IMR-90 (cell line): ENCODE data around the gene NFE2L2. TPM values are rescaled to one million over a fixed set of nuclear protein-coding genes. Genes with fewer than 3 reads are reported as not detected.

Experiments used
- ATAC-seq: fragments of 200-7000 bp; cut with Tn5 transposase; 2 replicates; pipeline ENCODE4 v1.9.1; 2020; ENCODE audit warnings: low read depth, mild to moderate bottlenecking, moderate library complexity
- BruUV-seq: library from RNA; stranded (reverse); fragments of 400-500 nt; replicated peaks from 2 replicates; lab custom pipeline; 2021; lab: Mats Ljungman, UMichigan
- CTCF ChIA-PET: fragments of 300-600 bp; formaldehyde crosslinking; extraction: SDS; loops from one replicate; lab custom pipeline; 2021; ENCODE audit warnings: antibody characterized with exemption; lab: Yijun Ruan, JAX
- POLR2A ChIA-PET: fragments of 300-600 bp; sonication (Branson Sonifier 250); formaldehyde crosslinking; loops from one replicate; lab custom pipeline; 2022; ENCODE audit warnings: antibody characterized with exemption; ENCODE audit not compliant: unreplicated experiment; lab: Charles Lee
- DNase-seq: peaks from one replicate; pipeline ENCODE4 v3.0.0; 2013
- H2AFZ ChIP-seq: replicated peaks from 2 replicates; pipeline ENCODE3; 2013; ENCODE audit warnings: low read length, mild to moderate bottlenecking; ENCODE audit not compliant: poor library complexity
- H2AK5ac ChIP-seq: 2 replicates; pipeline ENCODE4 v1.6.1; 2013; ENCODE audit warnings: low read depth, low read length, inconsistent platforms
- H2AK9ac ChIP-seq: replicated peaks from 2 replicates; pipeline ENCODE3; 2013; ENCODE audit warnings: mild to moderate bottlenecking, low read depth, low read length, moderate library complexity; ENCODE audit not compliant: poor library complexity
- H2BK120ac ChIP-seq: 2 replicates; pipeline ENCODE4 v1.6.1; 2013; ENCODE audit warnings: low read depth, low read length, inconsistent platforms
- H2BK15ac ChIP-seq: 3 replicates; pipeline ENCODE4 v1.6.1; 2013; ENCODE audit warnings: low read depth, low read length, inconsistent platforms
- H2BK20ac ChIP-seq: 2 replicates; pipeline ENCODE4 v1.6.1; 2013; ENCODE audit warnings: low read depth, mild to moderate bottlenecking, inconsistent platforms, low read length, moderate library complexity
- H2BK5ac ChIP-seq: 2 replicates; pipeline ENCODE4 v1.6.1; 2013; ENCODE audit warnings: mild to moderate bottlenecking, low read depth, low read length, inconsistent platforms; ENCODE audit not compliant: poor library complexity, severe bottlenecking
- H3K14ac ChIP-seq: replicated peaks from 2 replicates; pipeline ENCODE4 v1.6.1; 2013; ENCODE audit warnings: low read depth, low read length, inconsistent platforms
- H3K18ac ChIP-seq: 2 replicates; pipeline ENCODE4 v1.6.1; 2013; ENCODE audit warnings: low read depth, low read length, control low read depth
- H3K23ac ChIP-seq: 2 replicates; pipeline ENCODE4 v1.6.1; 2013; ENCODE audit warnings: low read depth, low read length, inconsistent platforms
- H3K27ac ChIP-seq: 2 replicates; pipeline ENCODE4 v1.5.1; 2013; ENCODE audit warnings: mild to moderate bottlenecking, control low read depth, low read length; ENCODE audit not compliant: insufficient read depth
- H3K27me3 ChIP-seq: 2 replicates; pipeline ENCODE4 v1.6.1; 2013; ENCODE audit warnings: low read length; ENCODE audit not compliant: control insufficient read depth, insufficient read depth
- H3K36me3 ChIP-seq: 2 replicates; pipeline ENCODE4 v1.6.1; 2013; ENCODE audit warnings: low read length, mixed read lengths; ENCODE audit not compliant: control insufficient read depth, insufficient read depth
- H3K4ac ChIP-seq: 2 replicates; pipeline ENCODE4 v1.6.1; 2013; ENCODE audit warnings: low read depth, low read length, inconsistent platforms
- H3K4me1 ChIP-seq: 2 replicates; pipeline ENCODE4 v1.6.1; 2013; ENCODE audit warnings: low read length, mixed read lengths; ENCODE audit not compliant: control insufficient read depth, insufficient read depth
- H3K4me2 ChIP-seq: 2 replicates; pipeline ENCODE4 v1.6.1; 2013; ENCODE audit warnings: low read depth, mild to moderate bottlenecking, control low read depth, low read length, moderate library complexity
- H3K4me3 ChIP-seq: 2 replicates; pipeline ENCODE4 v1.5.1; 2013; ENCODE audit warnings: low read depth, mild to moderate bottlenecking, control low read depth, low read length, moderate library complexity; ENCODE audit not compliant: insufficient read depth
- H3K56ac ChIP-seq: 2 replicates; pipeline ENCODE4 v1.6.1; 2013; ENCODE audit warnings: low read length, inconsistent platforms; ENCODE audit not compliant: insufficient read depth; ENCODE audit errors: extremely low read depth
- H3K79me1 ChIP-seq, 2 experiments: 2 replicates each; pipeline ENCODE4 v1.6.1; 2013; ENCODE audit warnings: low read length in 2 of 2, inconsistent platforms in 1 of 2, low read depth in 1 of 2
- H3K9ac ChIP-seq: 2 replicates; pipeline ENCODE4 v1.6.1; 2013; ENCODE audit warnings: low read depth, low read length, control low read depth
- H3K9me1 ChIP-seq: 2 replicates; pipeline ENCODE4 v1.6.1; 2013; ENCODE audit warnings: low read length, inconsistent platforms; ENCODE audit not compliant: insufficient read depth
- H3K9me3 ChIP-seq: 2 replicates; pipeline ENCODE4 v1.6.1; 2013; ENCODE audit warnings: low read length; ENCODE audit not compliant: control insufficient read depth, insufficient read depth
- H4K20me1 ChIP-seq: 2 replicates; pipeline ENCODE4 v1.6.1; 2013; ENCODE audit warnings: low read length, inconsistent platforms; ENCODE audit not compliant: insufficient read depth
- H4K5ac ChIP-seq: 2 replicates; pipeline ENCODE4 v1.6.1; 2013; ENCODE audit warnings: mild to moderate bottlenecking, low read depth, low read length, control low read depth
- H4K8ac ChIP-seq, 2 experiments: 2 replicates each; pipeline ENCODE4 v1.6.1; 2013; ENCODE audit warnings: low read depth in 2 of 2, low read length in 2 of 2, control low read depth in 1 of 2, inconsistent platforms in 1 of 2
- H4K91ac ChIP-seq: 2 replicates; pipeline ENCODE4 v1.6.1; 2013; ENCODE audit warnings: low read depth, low read length, inconsistent platforms; ENCODE audit not compliant: insufficient read depth
- BHLHE40 ChIP-seq: fragments of 150-350 bp; IDR thresholded peaks from 2 replicates; pipeline ENCODE4 v1.6.1; 2016; ENCODE audit warnings: mild to moderate bottlenecking, low read depth, low read length
- CEBPB ChIP-seq: IDR thresholded peaks from 2 replicates; pipeline ENCODE4 v1.6.1; 2012; ENCODE audit warnings: low read depth, low read length, improper control_type of control experiment
- CHD1 ChIP-seq: IDR thresholded peaks from 2 replicates; pipeline ENCODE4 v1.6.1; 2012; ENCODE audit warnings: low read depth, low read length, improper control_type of control experiment
- CTCF ChIP-seq: conservative IDR thresholded peaks from 2 replicates; pipeline ENCODE4 v1.5.1; 2012; ENCODE audit warnings: mild to moderate bottlenecking, low read depth, low read length, improper control_type of control experiment
- ELK1 ChIP-seq: fragments of 150-350 bp; IDR thresholded peaks from 2 replicates; pipeline ENCODE4 v1.6.1; 2016; ENCODE audit warnings: low read depth, mild to moderate bottlenecking, low read length, moderate library complexity, borderline replicate concordance
- FOS ChIP-seq: fragments of 150-350 bp; IDR thresholded peaks from 2 replicates; pipeline ENCODE4 v1.6.1; 2016; ENCODE audit warnings: low read depth, low read length
- MAFK ChIP-seq: IDR thresholded peaks from 2 replicates; pipeline ENCODE4 v1.6.1; 2012; ENCODE audit warnings: low read depth, low read length, improper control_type of control experiment
- MAZ ChIP-seq: IDR thresholded peaks from 2 replicates; pipeline ENCODE4 v1.6.1; 2012; ENCODE audit warnings: low read depth, mild to moderate bottlenecking, low read length, improper control_type of control experiment, moderate library complexity, borderline replicate concordance
- MXI1 ChIP-seq: IDR thresholded peaks from 2 replicates; pipeline ENCODE4 v1.6.1; 2012; ENCODE audit warnings: low read depth, mild to moderate bottlenecking, low read length, moderate library complexity, borderline replicate concordance
- NFE2L2 ChIP-seq: fragments of 150-350 bp; IDR thresholded peaks from 2 replicates; pipeline ENCODE4 v1.6.1; 2016; ENCODE audit warnings: low read depth, mild to moderate bottlenecking, low read length
- POLR2A ChIP-seq: IDR thresholded peaks from 2 replicates; pipeline ENCODE4 v1.6.1; 2012; ENCODE audit warnings: mild to moderate bottlenecking, low read depth, low read length
- RAD21 ChIP-seq: IDR thresholded peaks from 2 replicates; pipeline ENCODE4 v1.6.1; 2012; ENCODE audit warnings: low read length, improper control_type of control experiment
- RCOR1 ChIP-seq: IDR thresholded peaks from 2 replicates; pipeline ENCODE4 v1.6.1; 2012; ENCODE audit warnings: mild to moderate bottlenecking, low read length, improper control_type of control experiment; ENCODE audit not compliant: insufficient replicate concordance
- RFX5 ChIP-seq: IDR thresholded peaks from 2 replicates; pipeline ENCODE4 v1.8.0; 2012; ENCODE audit warnings: low read depth, mild to moderate bottlenecking, low read length, moderate library complexity
- WGBS, 2 experiments: methylation state at CpG; one replicate each; pipeline versions ENCODE4 v1.1.5 to v1.1.7; 2013; ENCODE audit warnings: missing lambda C conversion rate in 2 of 2; ENCODE audit not compliant: insufficient read length in 1 of 2; ENCODE audit errors: extremely low coverage in 2 of 2; 5-methylcytosine and 5-hydroxymethylcytosine counted together
- dilution Hi-C: fragments of 300-500 bp; cut with HindIII; formaldehyde crosslinking; loops from one replicate; pipeline ENCODE4 v1.14.3; 2018; ENCODE audit warnings: low sequenced_read_pairs; ENCODE audit not compliant: unreplicated experiment
- in situ Hi-C: fragments of 300-500 bp; cut with MboI; formaldehyde crosslinking; loops from 3 replicates; pipeline ENCODE4 v1.14.3; 2019; ENCODE audit warnings: low sequenced_read_pairs, inconsistent platforms, mixed read lengths
- intact Hi-C: fragments of 100-400 bp; cut with micrococcal nuclease; formaldehyde crosslinking; loops from 2 replicates; pipeline ENCODE4 v1.10.0; 2022
- polyA plus RNA-seq, 3 experiments: library from polyadenylated mRNA; depleted of rRNA; stranded (reverse); fragments of >200 nt; gene quantifications; 2 replicates each; pipeline ENCODE4 v1.2.3, GENCODE V29; 2012; ENCODE audit warnings: low replicate concordance in 1 of 3
- total RNA-seq: library from RNA; depleted of rRNA; stranded (reverse); fragments of >200 nt; gene quantifications from 2 replicates; pipeline ENCODE4 v1.2.3, GENCODE V29; 2012

The NFE2L2 gene
- total and polyA plus RNA-seq, 2 of the 4 experiments (the other 2 are of a cell fraction): 72.7 to 83.5 TPM

- no peaks in the 10 kb centered on the region for H3K9me1 ChIP-seq
- DNase-seq: peak; percentile 87
- peak overlapping the region; percentile 91 for H2BK5ac ChIP-seq
- peak overlapping the region; percentile 92 for H3K9ac ChIP-seq
- H3K4me2 ChIP-seq: peak overlapping the region; percentile 86
- no peak overlapping the region for H2BK15ac ChIP-seq
- 0 out of 2 replicates have a peak overlapping the region, but pooled peaks have one; percentile 14 for H2BK120ac ChIP-seq
- H2AFZ ChIP-seq: peak overlapping the region; percentile 91
- peak overlapping the region; percentile 90 for H3K4ac ChIP-seq
- CTCF ChIA-PET: no interaction called here
- peak overlapping the region; percentile 94 for H3K27ac ChIP-seq
- H3K23ac ChIP-seq: peak overlapping the region; percentile 92; the same call in 1 of the 2 replicates
- dilution Hi-C loops: no loop called here
- no peaks in the 10 kb centered on the region for H3K27me3 ChIP-seq
- H4K8ac ChIP-seq: peak overlapping the region; percentile 64 to 89; a peak in 3 of 4 replicates
- intact Hi-C loops: loop anchor here (1.0 to 2.0 kb wide), 3 partner anchors 30 to 49 kb away; no protein-coding TSS in a partner anchor
- H3K18ac ChIP-seq: peak overlapping the region; percentile 16; the same call in 1 of the 2 replicates
- H3K4me1 ChIP-seq: no peaks in the 10 kb centered on the region; the same call in none of the 2 replicates
- H3K14ac ChIP-seq: peak overlapping the region; percentile 94
- POLR2A ChIA-PET: interaction anchor here (0.6 to 1.5 kb wide), 2 partner anchors 16 to 1074 kb away, joined by 5 to 6 read pairs; no protein-coding TSS in a partner anchor
- no peaks in the 10 kb centered on the region for H3K9me3 ChIP-seq
- H4K91ac ChIP-seq: peak overlapping the region; percentile 90
- peaks cover 14 to 28% of the 10 kb centered on the region in 2 experiments for H3K79me1 ChIP-seq
- H4K5ac ChIP-seq: peak overlapping the region; percentile 50; the same call in 1 of the 2 replicates
- no TSS peak for BruUV-seq
- 1% methylated on average over 17 of the region's 74 CpGs; no CpG with 5 or more reads in 1 of the 2 experiments for WGBS, 2 experiments
- peak; percentile 71 for ATAC-seq
- H4K20me1 ChIP-seq: peaks cover 44% of the 10 kb centered on the region
- peak overlapping the region; percentile 88 for H2AK5ac ChIP-seq
- H2AK9ac ChIP-seq: peak overlapping the region; percentile 98
- H3K4me3 ChIP-seq: peak overlapping the region; percentile 74
- peaks cover 24% of the 10 kb centered on the region for H3K36me3 ChIP-seq
- H2BK20ac ChIP-seq: no peak overlapping the region
- in situ Hi-C loops: no loop called here
- peak overlapping the region; percentile 98 for H3K56ac ChIP-seq
- TF ChIP-seq POLR2A (peak; percentile 66; the same call in 1 of the 2 replicates), CEBPB (peak; percentile 94), BHLHE40 (no peak), CTCF (no peak), FOS (no peak), MXI1 (peak; percentile 77; the same call in 1 of the 2 replicates), NFE2L2 (no peak), MAZ (peak; percentile 61; the same call in 1 of the 2 replicates), CHD1 (no peak; the same call in 1 of the 2 replicates), RFX5 (no peak), RCOR1 (no peak), MAFK (no peak), ELK1 (no peak), RAD21 (0 out of 2 replicates have a peak, but pooled peaks have one; percentile 1)
Observed at GRCh38 chr2:177212891-177213856, 51.4 kb downstream of the NFE2L2 start.
